ENCODE data around the gene TOLLIP. TPM values are rescaled to one million over a fixed set of nuclear protein-coding genes. Genes with fewer than 3 reads are reported as not detected.

Gene TOLLIP
- polyA plus RNA-seq, 5 donors, result 19.3 to 34.1 (median 25.0) TPM

GRCh38 chr11:1233351-1234053, 75.9 kb downstream of the TOLLIP start:
- no peak for DNase-seq

- no peak for DNase-seq
Observed at GRCh38 chr11:1232883-1233321, 76.5 kb downstream of the TOLLIP start.

- no peak for DNase-seq
Observed at GRCh38 chr11:1232021-1232882, 77.2 kb downstream of the TOLLIP start.

GRCh38 chr11:1231396-1232020, 77.9 kb downstream of the TOLLIP start:
- DNase-seq, result no peak

GRCh38 chr11:1230456-1231395, 78.7 kb downstream of the TOLLIP start:
- DNase-seq, result no peak

GRCh38 chr11:1230121-1230455, 79.3 kb downstream of the TOLLIP start:
- no peak for DNase-seq

GRCh38 chr11:1229471-1230120, 79.8 kb downstream of the TOLLIP start:
- DNase-seq, result no peak

- no peak for DNase-seq
Observed at GRCh38 chr11:1228921-1229451, 80.4 kb downstream of the TOLLIP start.

GRCh38 chr11:1228101-1228821, 81.2 kb downstream of the TOLLIP start:
- no peak for DNase-seq

- no peak for DNase-seq
Observed at GRCh38 chr11:1227551-1228100, 81.8 kb downstream of the TOLLIP start.

- no peak for DNase-seq
Observed at GRCh38 chr11:1226986-1227550, 82.4 kb downstream of the TOLLIP start.

- DNase-seq, result no peak
Observed at GRCh38 chr11:1226226-1226985, 83.0 kb downstream of the TOLLIP start.

- DNase-seq, result no peak
Observed at GRCh38 chr11:1225386-1226225, 83.8 kb downstream of the TOLLIP start.

GRCh38 chr11:1224491-1225385, 84.7 kb downstream of the TOLLIP start:
- DNase-seq, result no peak
